Activated T-helper 2 cell treated with anti-CD3 and anti-CD28 coated beads, Interferon-gamma antibody, Interleukin-2, Interleukin-4, amounts not matched to agents 10 μg/mL and 5 μg/mL and 100 μg/mL, durations not matched to agents 14 hours and 24 hours and 36 hours (primary cell): ENCODE measurements around the gene CLEC4E. TPM values are rescaled to one million over a fixed set of nuclear protein-coding genes. Genes with fewer than 3 reads are reported as not detected.

ENCODE experiments used
- DNase-seq: peaks from one replicate; pipeline ENCODE4 v3.0.0; 2021; ENCODE audit warnings: low spot score
- H3K27ac Mint-ChIP-seq: one replicate; pipeline ENCODE4 v1.8.0; 2021; ENCODE audit warnings: mixed read lengths
- H3K27me3 Mint-ChIP-seq: one replicate; pipeline ENCODE4 v1.8.0; 2021; ENCODE audit warnings: low read depth, mixed read lengths
- H3K36me3 Mint-ChIP-seq: one replicate; pipeline ENCODE4 v1.8.0; 2021; ENCODE audit warnings: low read depth, mixed read lengths
- H3K4me1 Mint-ChIP-seq: one replicate; pipeline ENCODE4 v1.8.0; 2021; ENCODE audit warnings: low read depth, mixed read lengths
- H3K4me3 Mint-ChIP-seq: one replicate; pipeline ENCODE4 v1.8.0; 2021; ENCODE audit warnings: low read depth, mild to moderate bottlenecking, moderate library complexity, mixed read lengths
- H3K9me3 Mint-ChIP-seq: one replicate; pipeline ENCODE4 v1.8.0; 2021; ENCODE audit warnings: mixed read lengths
- intact Hi-C: fragments of 100-400 bp; cut with micrococcal nuclease; formaldehyde crosslinking; loops from one replicate; pipeline ENCODE4 v1.15.1; 2023
- total RNA-seq: library from RNA; stranded (reverse); gene quantifications from 2 replicates; pipeline ENCODE4 v1.2.3, GENCODE V29; 2022

CLEC4E gene
- total RNA-seq, 1 donor from 2014 or later, result not detected

- Mint-ChIP-seq H3K27me3 (peaks cover 62% of the 10 kb centered on the region), H3K4me3 (no peak overlapping the region), H3K36me3 (no peaks in the 10 kb centered on the region), H3K4me1 (peaks cover 22% of the 10 kb centered on the region), H3K27ac (no peak overlapping the region), H3K9me3 (no peaks in the 10 kb centered on the region)
- intact Hi-C loops, result loop anchor here (2.0 to 5.0 kb wide), 2 partner anchors 155 to 533 kb away; no protein-coding TSS in a partner anchor
- no peak for DNase-seq
Measured at GRCh38 chr12:8491646-8492530, 48.8 kb downstream of the CLEC4E start.

Other genes with a start within 250 kb of the CLEC4E start
- not detected in 2 replicates for gene CLEC6A, start 84.9 kb downstream of the CLEC4E start, total RNA-seq
- not detected in 2 replicates for gene CLEC4D, start 27.4 kb downstream of the CLEC4E start, total RNA-seq
- gene AICDA, start 72.0 kb upstream of the CLEC4E start, total RNA-seq, result not detected in 2 replicates
- not detected in 2 replicates for gene MFAP5, start 121.9 kb upstream of the CLEC4E start, total RNA-seq
- 0.52 and 0.53 TPM in 2 replicates for gene RIMKLB, start 157.1 kb upstream of the CLEC4E start, total RNA-seq